IMR-90 (cell line): ENCODE data around the gene MMP23B. TPM values are rescaled to one million over a fixed set of nuclear protein-coding genes. Genes with fewer than 3 reads are reported as not detected.

Experiments used
- ATAC-seq: fragments of 200-7000 bp; cut with Tn5 transposase; 2 replicates; pipeline ENCODE4 v1.9.1; 2020; ENCODE audit warnings: low read depth, mild to moderate bottlenecking, moderate library complexity
- Bru-seq: library from RNA; stranded (reverse); fragments of 400-500 nt; gene quantifications from one replicate; lab custom pipeline; 2021; lab: Mats Ljungman, UMichigan
- BruChase-seq, 2 experiments: library from RNA; stranded (reverse); fragments of 400-500 nt; gene quantifications; one replicate each; lab custom pipeline; 2021; lab: Mats Ljungman, UMichigan
- BruUV-seq: library from RNA; stranded (reverse); fragments of 400-500 nt; replicated peaks from 2 replicates; lab custom pipeline; 2021; lab: Mats Ljungman, UMichigan
- CTCF ChIA-PET: fragments of 300-600 bp; formaldehyde crosslinking; extraction: SDS; loops from one replicate; lab custom pipeline; 2021; ENCODE audit warnings: antibody characterized with exemption; lab: Yijun Ruan, JAX
- POLR2A ChIA-PET: fragments of 300-600 bp; sonication (Branson Sonifier 250); formaldehyde crosslinking; loops from one replicate; lab custom pipeline; 2022; ENCODE audit warnings: antibody characterized with exemption; ENCODE audit not compliant: unreplicated experiment; lab: Charles Lee
- DNase-seq: peaks from one replicate; pipeline ENCODE4 v3.0.0; 2013
- H2AFZ ChIP-seq: replicated peaks from 2 replicates; pipeline ENCODE3; 2013; ENCODE audit warnings: low read length, mild to moderate bottlenecking; ENCODE audit not compliant: poor library complexity
- H2AK5ac ChIP-seq: 2 replicates; pipeline ENCODE4 v1.6.1; 2013; ENCODE audit warnings: low read depth, low read length, inconsistent platforms
- H2AK9ac ChIP-seq: replicated peaks from 2 replicates; pipeline ENCODE3; 2013; ENCODE audit warnings: mild to moderate bottlenecking, low read depth, low read length, moderate library complexity; ENCODE audit not compliant: poor library complexity
- H2BK120ac ChIP-seq: 2 replicates; pipeline ENCODE4 v1.6.1; 2013; ENCODE audit warnings: low read depth, low read length, inconsistent platforms
- H2BK15ac ChIP-seq: 3 replicates; pipeline ENCODE4 v1.6.1; 2013; ENCODE audit warnings: low read depth, low read length, inconsistent platforms
- H2BK20ac ChIP-seq: 2 replicates; pipeline ENCODE4 v1.6.1; 2013; ENCODE audit warnings: low read depth, mild to moderate bottlenecking, inconsistent platforms, low read length, moderate library complexity
- H2BK5ac ChIP-seq: 2 replicates; pipeline ENCODE4 v1.6.1; 2013; ENCODE audit warnings: mild to moderate bottlenecking, low read depth, low read length, inconsistent platforms; ENCODE audit not compliant: poor library complexity, severe bottlenecking
- H3K14ac ChIP-seq: replicated peaks from 2 replicates; pipeline ENCODE4 v1.6.1; 2013; ENCODE audit warnings: low read depth, low read length, inconsistent platforms
- H3K18ac ChIP-seq: 2 replicates; pipeline ENCODE4 v1.6.1; 2013; ENCODE audit warnings: low read depth, low read length, control low read depth
- H3K23ac ChIP-seq: 2 replicates; pipeline ENCODE4 v1.6.1; 2013; ENCODE audit warnings: low read depth, low read length, inconsistent platforms
- H3K27ac ChIP-seq: 2 replicates; pipeline ENCODE4 v1.5.1; 2013; ENCODE audit warnings: mild to moderate bottlenecking, control low read depth, low read length; ENCODE audit not compliant: insufficient read depth
- H3K27me3 ChIP-seq: 2 replicates; pipeline ENCODE4 v1.6.1; 2013; ENCODE audit warnings: low read length; ENCODE audit not compliant: control insufficient read depth, insufficient read depth
- H3K36me3 ChIP-seq: 2 replicates; pipeline ENCODE4 v1.6.1; 2013; ENCODE audit warnings: low read length, mixed read lengths; ENCODE audit not compliant: control insufficient read depth, insufficient read depth
- H3K4ac ChIP-seq: 2 replicates; pipeline ENCODE4 v1.6.1; 2013; ENCODE audit warnings: low read depth, low read length, inconsistent platforms
- H3K4me1 ChIP-seq: 2 replicates; pipeline ENCODE4 v1.6.1; 2013; ENCODE audit warnings: low read length, mixed read lengths; ENCODE audit not compliant: control insufficient read depth, insufficient read depth
- H3K4me2 ChIP-seq: 2 replicates; pipeline ENCODE4 v1.6.1; 2013; ENCODE audit warnings: low read depth, mild to moderate bottlenecking, control low read depth, low read length, moderate library complexity
- H3K4me3 ChIP-seq: 2 replicates; pipeline ENCODE4 v1.5.1; 2013; ENCODE audit warnings: low read depth, mild to moderate bottlenecking, control low read depth, low read length, moderate library complexity; ENCODE audit not compliant: insufficient read depth
- H3K56ac ChIP-seq: 2 replicates; pipeline ENCODE4 v1.6.1; 2013; ENCODE audit warnings: low read length, inconsistent platforms; ENCODE audit not compliant: insufficient read depth; ENCODE audit errors: extremely low read depth
- H3K79me1 ChIP-seq, 2 experiments: 2 replicates each; pipeline ENCODE4 v1.6.1; 2013; ENCODE audit warnings: low read length in 2 of 2, inconsistent platforms in 1 of 2, low read depth in 1 of 2
- H3K9ac ChIP-seq: 2 replicates; pipeline ENCODE4 v1.6.1; 2013; ENCODE audit warnings: low read depth, low read length, control low read depth
- H3K9me1 ChIP-seq: 2 replicates; pipeline ENCODE4 v1.6.1; 2013; ENCODE audit warnings: low read length, inconsistent platforms; ENCODE audit not compliant: insufficient read depth
- H3K9me3 ChIP-seq: 2 replicates; pipeline ENCODE4 v1.6.1; 2013; ENCODE audit warnings: low read length; ENCODE audit not compliant: control insufficient read depth, insufficient read depth
- H4K20me1 ChIP-seq: 2 replicates; pipeline ENCODE4 v1.6.1; 2013; ENCODE audit warnings: low read length, inconsistent platforms; ENCODE audit not compliant: insufficient read depth
- H4K5ac ChIP-seq: 2 replicates; pipeline ENCODE4 v1.6.1; 2013; ENCODE audit warnings: mild to moderate bottlenecking, low read depth, low read length, control low read depth
- H4K8ac ChIP-seq, 2 experiments: 2 replicates each; pipeline ENCODE4 v1.6.1; 2013; ENCODE audit warnings: low read depth in 2 of 2, low read length in 2 of 2, control low read depth in 1 of 2, inconsistent platforms in 1 of 2
- H4K91ac ChIP-seq: 2 replicates; pipeline ENCODE4 v1.6.1; 2013; ENCODE audit warnings: low read depth, low read length, inconsistent platforms; ENCODE audit not compliant: insufficient read depth
- BHLHE40 ChIP-seq: fragments of 150-350 bp; IDR thresholded peaks from 2 replicates; pipeline ENCODE4 v1.6.1; 2016; ENCODE audit warnings: mild to moderate bottlenecking, low read depth, low read length
- CEBPB ChIP-seq: IDR thresholded peaks from 2 replicates; pipeline ENCODE4 v1.6.1; 2012; ENCODE audit warnings: low read depth, low read length, improper control_type of control experiment
- CHD1 ChIP-seq: IDR thresholded peaks from 2 replicates; pipeline ENCODE4 v1.6.1; 2012; ENCODE audit warnings: low read depth, low read length, improper control_type of control experiment
- CTCF ChIP-seq: conservative IDR thresholded peaks from 2 replicates; pipeline ENCODE4 v1.5.1; 2012; ENCODE audit warnings: mild to moderate bottlenecking, low read depth, low read length, improper control_type of control experiment
- FOS ChIP-seq: fragments of 150-350 bp; IDR thresholded peaks from 2 replicates; pipeline ENCODE4 v1.6.1; 2016; ENCODE audit warnings: low read depth, low read length
- MAFK ChIP-seq: IDR thresholded peaks from 2 replicates; pipeline ENCODE4 v1.6.1; 2012; ENCODE audit warnings: low read depth, low read length, improper control_type of control experiment
- NFE2L2 ChIP-seq: fragments of 150-350 bp; IDR thresholded peaks from 2 replicates; pipeline ENCODE4 v1.6.1; 2016; ENCODE audit warnings: low read depth, mild to moderate bottlenecking, low read length
- RAD21 ChIP-seq: IDR thresholded peaks from 2 replicates; pipeline ENCODE4 v1.6.1; 2012; ENCODE audit warnings: low read length, improper control_type of control experiment
- RCOR1 ChIP-seq: IDR thresholded peaks from 2 replicates; pipeline ENCODE4 v1.6.1; 2012; ENCODE audit warnings: mild to moderate bottlenecking, low read length, improper control_type of control experiment; ENCODE audit not compliant: insufficient replicate concordance
- RFX5 ChIP-seq: IDR thresholded peaks from 2 replicates; pipeline ENCODE4 v1.8.0; 2012; ENCODE audit warnings: low read depth, mild to moderate bottlenecking, low read length, moderate library complexity
- USF2 ChIP-seq: fragments of 150-350 bp; IDR thresholded peaks from 2 replicates; pipeline ENCODE4 v1.6.1; 2017; ENCODE audit warnings: mild to moderate bottlenecking, antibody characterized with exemption, low read length, low read depth
- WGBS, 2 experiments: methylation state at CpG; one replicate each; pipeline versions ENCODE4 v1.1.5 to v1.1.7; 2013; ENCODE audit warnings: missing lambda C conversion rate in 2 of 2; ENCODE audit not compliant: insufficient read length in 1 of 2; ENCODE audit errors: extremely low coverage in 2 of 2; 5-methylcytosine and 5-hydroxymethylcytosine counted together
- dilution Hi-C: fragments of 300-500 bp; cut with HindIII; formaldehyde crosslinking; loops from one replicate; pipeline ENCODE4 v1.14.3; 2018; ENCODE audit warnings: low sequenced_read_pairs; ENCODE audit not compliant: unreplicated experiment
- in situ Hi-C: fragments of 300-500 bp; cut with MboI; formaldehyde crosslinking; loops from 3 replicates; pipeline ENCODE4 v1.14.3; 2019; ENCODE audit warnings: low sequenced_read_pairs, inconsistent platforms, mixed read lengths
- intact Hi-C: fragments of 100-400 bp; cut with micrococcal nuclease; formaldehyde crosslinking; loops from 2 replicates; pipeline ENCODE4 v1.10.0; 2022
- long read RNA-seq: library from polyadenylated mRNA; unstranded; transcript quantifications from one replicate; pipeline ENCODE4 v2.0.0, GENCODE V29; 2021; ENCODE audit not compliant: unreplicated experiment
- polyA plus RNA-seq, 3 experiments: library from polyadenylated mRNA; depleted of rRNA; stranded (reverse); fragments of >200 nt; gene quantifications; 2 replicates each; pipeline ENCODE4 v1.2.3, GENCODE V29; 2012; ENCODE audit warnings: low replicate concordance in 1 of 3
- total RNA-seq: library from RNA; depleted of rRNA; stranded (reverse); fragments of >200 nt; gene quantifications from 2 replicates; pipeline ENCODE4 v1.2.3, GENCODE V29; 2012; rRNA removed
- TF ChIP-seq, protein P1 (sequence below): fragments of 150-350 bp; IDR thresholded peaks from 2 replicates; pipeline ENCODE4 v1.6.1; 2016; ENCODE audit warnings: low read depth, mild to moderate bottlenecking, low read length, moderate library complexity, borderline replicate concordance

Gene MMP23B
- total RNA-seq: 1.1 and 1.4 TPM in 2 replicates
- 5.4 and 9.1 TPM in 2 replicates for polyA plus RNA-seq (2012; rRNA removed)
- polyA plus RNA-seq (2012; cell fraction: cytosol; rRNA removed): 9.6 and 14.4 TPM in 2 replicates
- polyA plus RNA-seq (2012; cell fraction: nucleus; rRNA removed; ENCODE audit: low replicate concordance): 23.7 and 54.5 TPM in 2 replicates
- Bru-seq, nascent RNA: percentile 25 among the genes with signal in this experiment
- BruChase-seq, experiment 1, labeled RNA remaining after a 6-hour chase: percentile 31 among the genes with signal in this experiment
- BruChase-seq, experiment 2, labeled RNA remaining after a 2-hour chase: percentile 23 among the genes with signal in this experiment
- long read RNA-seq, transcript MMP23B-201 (8 exons, 1,326 nt): major isoform, 7 of 18 reads
- long read RNA-seq, partial matches to known transcripts: 0 of 18 reads
- long read RNA-seq, other reads (novel, unspliced or antisense): 7 of 18 reads

GRCh38 chr1:1631782-1632420 lies at the start of gene MMP23B:
TSS of gene MMP23B (plus strand) at chr1:1632173. CDS start at chr1:1632219, 46 bp downstream.
- peak within 1 kb of the TSS; percentile 88 for H2AK9ac ChIP-seq
- POLR2A ChIA-PET: no interaction called here
- peak within 1 kb of the TSS in 1 of 2 experiments; percentile 16; a peak in 1 of 4 replicates for H4K8ac ChIP-seq
- H2BK5ac ChIP-seq: no peak within 1 kb of the TSS
- no peak within 1 kb of the TSS for H3K4ac ChIP-seq
- H2BK15ac ChIP-seq: no peak within 1 kb of the TSS
- H2BK120ac ChIP-seq: no peak within 1 kb of the TSS
- H2AFZ ChIP-seq: peak within 1 kb of the TSS; percentile 63
- H3K9me3 ChIP-seq: no peaks in the 10 kb centered on the region
- no peaks in the 10 kb centered on the region for H3K9me1 ChIP-seq
- H2AK5ac ChIP-seq: no peak within 1 kb of the TSS; the same call in 1 of the 2 replicates
- ATAC-seq (peak; percentile 61), DNase-seq (no peak)
- H2BK20ac ChIP-seq: no peak within 1 kb of the TSS
- H3K23ac ChIP-seq: no peak within 1 kb of the TSS
- WGBS, 2 experiments: 35% methylated on average over 16 of the region's 48 CpGs; no CpG with 5 or more reads in 1 of the 2 experiments
- H3K27me3 ChIP-seq: no peaks in the 10 kb centered on the region
- no peak within 1 kb of the TSS for H4K91ac ChIP-seq
- no TSS peak for BruUV-seq
- H4K5ac ChIP-seq: no peak within 1 kb of the TSS
- intact Hi-C loops (no loop called here), dilution Hi-C loops (no loop called here), in situ Hi-C loops (no loop called here)
- no peaks in the 10 kb centered on the region; the same call in 1 of the 2 replicates for H3K4me1 ChIP-seq
- H4K20me1 ChIP-seq: no peaks in the 10 kb centered on the region
- TF ChIP-seq FOS (no peak), RAD21 (no peak), RFX5 (no peak), CHD1 (no peak), RCOR1 (no peak), NFE2L2 (no peak), CTCF (no peak), USF2 (no peak), CEBPB (no peak), MAFK (no peak), BHLHE40 (no peak)
- TF ChIP-seq, protein P1, sequence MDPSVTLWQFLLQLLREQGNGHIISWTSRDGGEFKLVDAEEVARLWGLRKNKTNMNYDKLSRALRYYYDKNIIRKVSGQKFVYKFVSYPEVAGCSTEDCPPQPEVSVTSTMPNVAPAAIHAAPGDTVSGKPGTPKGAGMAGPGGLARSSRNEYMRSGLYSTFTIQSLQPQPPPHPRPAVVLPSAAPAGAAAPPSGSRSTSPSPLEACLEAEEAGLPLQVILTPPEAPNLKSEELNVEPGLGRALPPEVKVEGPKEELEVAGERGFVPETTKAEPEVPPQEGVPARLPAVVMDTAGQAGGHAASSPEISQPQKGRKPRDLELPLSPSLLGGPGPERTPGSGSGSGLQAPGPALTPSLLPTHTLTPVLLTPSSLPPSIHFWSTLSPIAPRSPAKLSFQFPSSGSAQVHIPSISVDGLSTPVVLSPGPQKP: no peak
- H3K56ac ChIP-seq: no peak within 1 kb of the TSS
- CTCF ChIA-PET: no interaction called here
- H3K79me1 ChIP-seq: no peaks in the 10 kb centered on the region
- H3K18ac ChIP-seq: no peak within 1 kb of the TSS
- H3K4me2 ChIP-seq: no peak within 1 kb of the TSS; the same call in 1 of the 2 replicates
- H3K4me3 ChIP-seq: peak within 1 kb of the TSS; percentile 13; the same call in 1 of the 2 replicates
- peaks cover 22% of the 10 kb centered on the region for H3K36me3 ChIP-seq
- H3K9ac ChIP-seq: no peak within 1 kb of the TSS
- H3K27ac ChIP-seq: no peak within 1 kb of the TSS
- H3K14ac ChIP-seq: no peak within 1 kb of the TSS
